ENCODE data around the gene SRD5A2.

SRD5A2 gene

GRCh38 chr2:31580321-31581117 lies at the start of gene SRD5A2:
Gene SRD5A2, minus strand, starts transcription at chr2:31580938. Its CDS starts 38 bp downstream, at chr2:31580900.
- DNase-seq = no peak

GRCh38 chr2:31606509-31606908 lies 25.8 kb upstream of the SRD5A2 start:
- DNase-seq = no peak

GRCh38 chr2:31598694-31599093 lies 18.0 kb upstream of the SRD5A2 start:
- no peak for DNase-seq

GRCh38 chr2:31586230-31586629 lies 5.5 kb upstream of the SRD5A2 start:
- no peak for DNase-seq

GRCh38 chr2:31581124-31581795 lies 522 bp upstream of the SRD5A2 start:
- no peak for DNase-seq

- DNase-seq = no peak
Measured at GRCh38 chr2:31579996-31580320, 780 bp downstream of the SRD5A2 start.

GRCh38 chr2:31578316-31578715 lies 2.4 kb downstream of the SRD5A2 start:
- DNase-seq = no peak

GRCh38 chr2:31577143-31577542 lies 3.6 kb downstream of the SRD5A2 start:
- no peak for DNase-seq

GRCh38 chr2:31568585-31569201 lies 12.0 kb downstream of the SRD5A2 start:
- DNase-seq = no peak

GRCh38 chr2:31567679-31568078 lies 13.1 kb downstream of the SRD5A2 start:
- DNase-seq = no peak

- no peak for DNase-seq
Measured at GRCh38 chr2:31563273-31563839, 17.4 kb downstream of the SRD5A2 start.

- no peak for DNase-seq
Measured at GRCh38 chr2:31561823-31562222, 18.9 kb downstream of the SRD5A2 start.

GRCh38 chr2:31558401-31559295 lies 22.1 kb downstream of the SRD5A2 start:
- DNase-seq = no peak

- DNase-seq = no peak
Measured at GRCh38 chr2:31556940-31557339, 23.8 kb downstream of the SRD5A2 start.

- no peak for DNase-seq
Measured at GRCh38 chr2:31555967-31556706, 24.6 kb downstream of the SRD5A2 start.

GRCh38 chr2:31553362-31553761 lies 27.4 kb downstream of the SRD5A2 start:
- no peak for DNase-seq

- no peak for DNase-seq
Measured at GRCh38 chr2:31547485-31547884, 33.3 kb downstream of the SRD5A2 start.

- DNase-seq = no peak
Measured at GRCh38 chr2:31541853-31542252, 38.9 kb downstream of the SRD5A2 start.

GRCh38 chr2:31539505-31539904 lies 41.2 kb downstream of the SRD5A2 start:
- no peak for DNase-seq

- DNase-seq = no peak
Measured at GRCh38 chr2:31535768-31536167, 45.0 kb downstream of the SRD5A2 start.

- no peak for DNase-seq
Measured at GRCh38 chr2:31534636-31535035, 46.1 kb downstream of the SRD5A2 start.

- no peak for DNase-seq
Measured at GRCh38 chr2:31533036-31533435, 47.7 kb downstream of the SRD5A2 start.

All from activated naive CD4-positive, alpha-beta T cell treated with Interleukin-2 at 50 U/mL for 16 hours (primary cell).